Mesothelial cell of epicardium (in vitro differentiated cells): ENCODE results near the gene RNPEPL1. TPM values are rescaled to one million over a fixed set of nuclear protein-coding genes. Genes with fewer than 3 reads are reported as not detected.

Source experiments
- DNase-seq, 2 experiments: peaks; one replicate each; pipeline ENCODE4 v3.0.0; 2021; ENCODE audit warnings: low spot score in 2 of 2; ENCODE audit not compliant: unreplicated experiment in 2 of 2
- H3K27ac Mint-ChIP-seq: 2 replicates; pipeline ENCODE4 v1.8.0; 2021; ENCODE audit warnings: mixed read lengths
- H3K27me3 Mint-ChIP-seq: 2 replicates; pipeline ENCODE4 v1.8.0; 2021; ENCODE audit warnings: low read depth, mixed read lengths
- H3K36me3 Mint-ChIP-seq: 2 replicates; pipeline ENCODE4 v1.8.0; 2021; ENCODE audit warnings: mixed read lengths
- H3K4me1 Mint-ChIP-seq: 2 replicates; pipeline ENCODE4 v1.8.0; 2021; ENCODE audit warnings: mixed read lengths
- H3K4me3 Mint-ChIP-seq: 2 replicates; pipeline ENCODE4 v1.8.0; 2021; ENCODE audit warnings: mild to moderate bottlenecking, moderate library complexity, mixed read lengths
- H3K9me3 Mint-ChIP-seq: 2 replicates; pipeline ENCODE4 v1.8.0; 2021; ENCODE audit warnings: mixed read lengths
- CTCF ChIP-seq: fragments of 200-600 bp; sonication (generic); IDR thresholded peaks from one replicate; pipeline ENCODE4 v1.5.0; 2021; ENCODE audit warnings: antibody characterized with exemption; ENCODE audit not compliant: unreplicated experiment
- total RNA-seq: library from RNA; stranded (reverse); gene quantifications from 3 replicates; pipeline ENCODE4 v1.2.1, GENCODE V29; 2021

RNPEPL1 gene
- total RNA-seq, 1 donor from 2014 or later, result 28.3 TPM

DNA sequence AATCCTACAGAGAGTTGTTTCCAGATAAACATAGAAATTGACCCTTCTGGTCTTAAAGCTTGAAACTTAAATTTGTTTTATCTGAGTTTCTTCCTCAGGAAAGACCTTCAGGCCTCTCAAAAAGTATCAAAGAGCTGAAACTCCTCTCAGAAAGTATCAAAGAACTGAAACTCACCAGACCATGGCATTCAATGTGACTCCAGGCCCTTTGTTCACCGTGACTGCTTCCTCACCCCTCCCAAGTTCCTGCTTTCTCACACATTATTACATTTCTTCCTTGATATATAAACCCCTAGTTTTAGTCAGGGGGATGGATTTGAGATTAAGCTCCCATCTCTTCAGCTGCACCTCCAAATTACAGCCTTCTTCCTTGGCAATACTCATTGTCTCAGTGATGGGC lies 16.5 kb upstream of the RNPEPL1 start:
- Mint-ChIP-seq H3K4me1 (peaks cover 7% of the 10 kb centered on the region), H3K27ac (no peak overlapping the region), H3K9me3 (peaks cover 20% of the 10 kb centered on the region), H3K36me3 (peaks cover 28% of the 10 kb centered on the region), H3K4me3 (no peak overlapping the region), H3K27me3 (no peaks in the 10 kb centered on the region)
- no peak for DNase-seq
- no peak for TF ChIP-seq CTCF

DNA sequence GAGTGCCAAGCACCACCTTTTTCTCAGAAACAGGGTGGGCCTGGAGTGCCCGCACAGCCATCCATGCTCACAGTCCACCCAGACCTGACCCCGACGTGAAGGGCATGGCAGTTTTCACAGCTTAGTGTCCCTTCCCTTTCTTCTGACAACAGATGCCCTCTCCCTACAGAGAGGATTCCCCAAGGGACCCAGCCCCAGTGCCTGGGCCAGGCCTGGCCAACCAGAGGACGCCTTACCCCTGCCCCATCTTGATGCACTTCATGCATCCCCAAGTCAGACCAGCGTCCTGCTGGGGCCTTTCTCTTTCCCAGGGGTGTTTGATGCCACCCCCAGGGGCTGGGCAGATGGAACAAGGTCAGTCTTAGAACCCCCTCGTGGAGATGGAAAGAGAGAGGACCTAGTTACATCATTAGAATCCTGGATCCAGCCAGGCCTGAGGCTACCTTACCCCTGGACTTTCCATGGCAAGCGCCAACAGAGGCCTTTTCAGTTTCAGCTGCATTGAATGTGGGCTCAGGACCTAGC lies 14.3 kb upstream of the RNPEPL1 start:
- DNase-seq, result no peak
- Mint-ChIP-seq H3K4me3 (no peak overlapping the region), H3K9me3 (peaks cover 16% of the 10 kb centered on the region), H3K27ac (no peak overlapping the region), H3K27me3 (no peaks in the 10 kb centered on the region), H3K4me1 (peaks cover 17% of the 10 kb centered on the region), H3K36me3 (peaks cover 25% of the 10 kb centered on the region)
- TF ChIP-seq CTCF, result no peak

DNA sequence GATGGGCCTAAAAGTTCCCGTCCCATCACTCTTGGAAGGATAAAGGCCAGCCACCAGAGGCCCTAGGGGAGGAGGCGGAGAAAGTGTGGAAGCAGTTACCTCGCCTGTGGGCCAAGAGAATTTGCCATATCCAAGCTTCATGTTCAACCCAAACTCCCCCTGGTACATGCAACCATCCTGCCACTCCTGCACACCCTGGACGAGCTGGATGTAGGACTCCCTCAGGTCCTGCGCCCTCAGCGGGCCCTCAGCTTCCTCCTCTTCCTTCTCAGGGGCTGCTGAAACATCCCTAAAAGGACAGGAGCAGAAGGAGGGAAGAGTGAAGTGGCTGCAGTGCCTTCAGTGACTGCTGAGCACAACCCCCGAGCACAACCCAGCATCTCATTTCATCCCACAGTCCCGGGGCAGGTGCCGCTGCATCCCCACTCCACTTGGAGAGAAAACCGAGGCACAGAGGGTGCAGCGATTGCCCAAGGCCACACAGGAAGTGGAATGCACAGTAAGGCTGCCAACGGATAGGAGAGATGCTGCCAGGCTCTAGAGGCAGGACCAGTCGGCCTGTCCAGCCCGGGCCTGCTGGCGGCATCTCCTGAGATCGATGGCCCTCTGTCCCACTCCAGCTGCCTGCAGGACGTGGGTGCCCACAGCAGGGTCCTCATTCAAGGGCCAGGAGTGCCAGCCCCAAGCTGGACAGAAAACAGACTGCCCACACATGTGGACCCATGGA lies 13.4 kb upstream of the RNPEPL1 start:
- peak in 1 of 2 experiments; percentile 15 for DNase-seq
- TF ChIP-seq CTCF, result no peak
- peaks cover 16% of the 10 kb centered on the region for H3K9me3 Mint-ChIP-seq
- no peak overlapping the region for H3K4me3 Mint-ChIP-seq
- H3K27ac Mint-ChIP-seq, result no peak overlapping the region
- peaks cover 25% of the 10 kb centered on the region for H3K36me3 Mint-ChIP-seq
- peaks cover 25% of the 10 kb centered on the region for H3K4me1 Mint-ChIP-seq
- H3K27me3 Mint-ChIP-seq, result no peaks in the 10 kb centered on the region

DNA sequence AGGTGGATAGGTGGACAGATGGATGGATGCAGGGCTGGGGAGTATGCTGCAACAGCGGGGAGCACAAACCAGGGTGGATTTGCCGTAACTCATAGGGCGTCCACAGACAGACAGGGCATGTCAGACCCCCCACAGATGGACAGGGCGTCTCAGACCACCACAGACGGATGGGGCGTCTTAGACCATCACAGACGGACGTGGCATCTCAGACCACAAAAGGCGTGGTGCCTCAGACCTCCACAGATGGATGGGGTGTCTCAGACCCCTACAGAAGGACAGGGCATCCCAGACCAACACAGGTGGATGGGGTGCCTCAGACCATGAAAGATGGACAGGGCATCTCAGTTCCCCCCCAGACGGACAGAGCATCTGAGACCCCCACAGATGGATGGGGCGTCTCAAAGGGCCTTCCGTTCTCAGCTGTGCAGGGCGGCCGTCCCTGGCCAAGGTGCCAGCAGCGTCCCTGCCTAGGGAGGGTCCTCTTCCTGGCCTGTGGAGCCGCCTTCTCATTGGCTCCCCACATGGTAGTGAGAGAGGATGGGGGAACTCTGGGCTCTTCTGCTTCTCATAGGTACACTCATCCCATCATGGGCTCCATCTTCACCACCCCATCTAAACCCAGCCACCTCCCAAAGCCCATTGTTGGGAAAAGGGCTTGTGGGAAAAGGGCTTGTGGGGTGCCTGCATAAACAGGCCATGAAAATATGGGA lies 12.6 kb upstream of the RNPEPL1 start:
- Mint-ChIP-seq H3K4me1 (peaks cover 26% of the 10 kb centered on the region), H3K36me3 (peaks cover 21% of the 10 kb centered on the region), H3K27ac (peak overlapping the region; percentile 9), H3K9me3 (peaks cover 15% of the 10 kb centered on the region), H3K4me3 (no peak overlapping the region), H3K27me3 (no peaks in the 10 kb centered on the region)
- no peak for DNase-seq
- TF ChIP-seq CTCF, result no peak

- Mint-ChIP-seq H3K9me3 (peaks cover 6% of the 10 kb centered on the region), H3K36me3 (peaks cover 12% of the 10 kb centered on the region), H3K27me3 (no peaks in the 10 kb centered on the region), H3K4me1 (peaks cover 31% of the 10 kb centered on the region), H3K27ac (peak overlapping the region; percentile 21), H3K4me3 (peak overlapping the region; percentile 46)
- DNase-seq, result peak; percentile 20 to 37
- TF ChIP-seq CTCF, result no peak
These were observed 11.7 kb upstream of the RNPEPL1 start for GRCh38 chr2:240556553-240557100.
